ENCODE measurements around the gene IQSEC3. TPM values are rescaled to one million over a fixed set of nuclear protein-coding genes. Genes with fewer than 3 reads are reported as not detected.
"Not testable (repeated sequence)": the region's sequence is repeated elsewhere in the genome, so short reads cannot be mapped to it uniquely, and the experiment has no call there.

The IQSEC3 gene
- total and polyA plus RNA-seq, 10 of the 15 experiments (the other 5 are each of a cell fraction or from before 2014, with no cell fraction given): not detected

- CTCF ChIA-PET; H3K9ac ChIP-seq (ENCODE audit: control insufficient read depth, insufficient read depth, low read length); H3K79me2 ChIP-seq (ENCODE audit: control insufficient read depth, insufficient read depth, low read length); FAIRE-seq; DNase-seq (ENCODE audit: low read depth, low spot score); H3K4me2 ChIP-seq (ENCODE audit: control insufficient read depth, insufficient read depth); BruUV-seq (replicated peaks); H3K27ac ChIP-seq (ENCODE audit: control insufficient read depth, insufficient read depth); RAD21 ChIA-PET (ENCODE audit: unreplicated experiment); H3K4me3 ChIP-seq; in situ Hi-C loops (cut with MboI); H3K4me1 ChIP-seq (ENCODE audit: control insufficient read depth, insufficient read depth, low read length); H3K27me3 ChIP-seq (replicated peaks in 1 of 2; ENCODE audit: control insufficient read depth in 2 of 2, insufficient read depth in 2 of 2, low read length in 1 of 2); H3K9me3 ChIP-seq (replicated peaks; ENCODE audit: control insufficient read depth, insufficient read depth, low read length); SMC1A ChIA-PET (ENCODE audit: uncharacterized antibody, unreplicated experiment); intact Hi-C loops (cut with micrococcal nuclease; ENCODE audit: unreplicated experiment); H4K20me1 ChIP-seq (ENCODE audit: control insufficient read depth, insufficient read depth); H2AFZ ChIP-seq (ENCODE audit: control insufficient read depth, low read depth, low read length); ATAC-seq; H3K36me3 ChIP-seq (ENCODE audit: control insufficient read depth in 2 of 2, insufficient read depth in 2 of 2, low read length in 1 of 2); POLR2A ChIA-PET: not testable (repeated sequence)
- 33% methylated on average over 6 of the region's 6 CpGs for WGBS (ENCODE audit: insufficient coverage, insufficient replicate concordance, low lambda C conversion rate, missing lambda C conversion rate)
Measured at GRCh38 chr12:51962-52361, 14.6 kb upstream of the IQSEC3 start.

- POLR2A ChIA-PET; H3K4me1 ChIP-seq (ENCODE audit: control insufficient read depth, insufficient read depth, low read length); H3K4me3 ChIP-seq; H3K4me2 ChIP-seq (ENCODE audit: control insufficient read depth, insufficient read depth); H3K36me3 ChIP-seq (ENCODE audit: control insufficient read depth in 2 of 2, insufficient read depth in 2 of 2, low read length in 1 of 2); H3K27me3 ChIP-seq (replicated peaks in 1 of 2; ENCODE audit: control insufficient read depth in 2 of 2, insufficient read depth in 2 of 2, low read length in 1 of 2); BruUV-seq (replicated peaks); H3K79me2 ChIP-seq (ENCODE audit: control insufficient read depth, insufficient read depth, low read length); RAD21 ChIA-PET (ENCODE audit: unreplicated experiment); CTCF ChIA-PET; in situ Hi-C loops (cut with MboI); SMC1A ChIA-PET (ENCODE audit: uncharacterized antibody, unreplicated experiment); DNase-seq (ENCODE audit: low read depth, low spot score); H3K9ac ChIP-seq (ENCODE audit: control insufficient read depth, insufficient read depth, low read length); H3K27ac ChIP-seq (ENCODE audit: control insufficient read depth, insufficient read depth); FAIRE-seq; ATAC-seq; H2AFZ ChIP-seq (ENCODE audit: control insufficient read depth, low read depth, low read length); H4K20me1 ChIP-seq (ENCODE audit: control insufficient read depth, insufficient read depth); intact Hi-C loops (cut with micrococcal nuclease; ENCODE audit: unreplicated experiment); H3K9me3 ChIP-seq (replicated peaks; ENCODE audit: control insufficient read depth, insufficient read depth, low read length): not testable (repeated sequence)
- whole genome bisulfite sequencing (ENCODE audit: insufficient coverage, insufficient replicate concordance, low lambda C conversion rate, missing lambda C conversion rate): 6% methylated on average over 4 of the region's 4 CpGs
- TF ChIP-seq FOXK2 (IDR thresholded peaks at IDR 0.05): 0 out of 2 replicates have a peak, but pooled peaks have one; percentile 13
Measured at GRCh38 chr12:52902-53734, 13.4 kb upstream of the IQSEC3 start.
